Upper lobe of left lung (tissue), 4 donors: ENCODE measurements around the gene CDH11.

Source experiments
- CTCF ChIP-seq, 6 experiments: fragments of 450-650 bp in 4 of 6; fragments of 200-600 bp in 2 of 6; sonication (generic) in 2 of 6; IDR thresholded peaks; one replicate each; pipeline ENCODE4 v1.5.1; 2016 to 2019; ENCODE audit warnings: antibody characterized with exemption in 6 of 6
- EP300 ChIP-seq, 4 donors: sonication (generic); formaldehyde crosslinking; IDR thresholded peaks; one replicate each; pipeline ENCODE4 v1.5.1; 2017; ENCODE audit warnings: antibody characterized with exemption in 4 of 4, control low read depth in 2 of 4
- POLR2A ChIP-seq, 4 donors: fragments of 450-650 bp; IDR thresholded peaks; one replicate each; pipeline ENCODE4 v1.5.1; 2016 to 2017; ENCODE audit warnings: antibody characterized with exemption in 4 of 4, mild to moderate bottlenecking in 2 of 4
- POLR2AphosphoS5 ChIP-seq, 2 donors: sonication (generic); formaldehyde crosslinking; IDR thresholded peaks; one replicate each; pipeline ENCODE4 v1.5.1; 2017; ENCODE audit warnings: antibody characterized with exemption in 2 of 2

DNA sequence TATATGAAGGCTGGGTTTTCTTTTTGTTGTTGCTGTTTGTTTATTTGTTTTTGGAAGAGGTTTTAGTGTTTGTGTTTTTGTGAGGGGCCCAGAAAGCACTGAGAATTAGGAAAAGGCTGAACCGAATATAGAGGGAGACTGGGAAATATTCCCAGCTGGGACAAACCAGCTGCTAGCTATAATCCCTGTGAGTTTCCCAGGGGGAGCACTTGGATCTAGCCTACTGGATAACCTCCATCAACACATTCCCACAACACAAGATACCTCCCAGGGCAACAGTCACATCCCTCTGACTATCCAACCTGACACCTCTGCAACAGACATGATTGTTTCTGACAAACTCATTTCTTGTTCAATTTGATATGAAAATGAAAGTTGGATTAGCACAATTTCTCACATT is 16.7 kb downstream of the CDH11 start:
- TF ChIP-seq CTCF (IDR thresholded peaks at IDR 0.05), result no peak
- TF ChIP-seq POLR2AphosphoS5 (IDR thresholded peaks at IDR 0.05), result no peak
- no peak for TF ChIP-seq POLR2A (IDR thresholded peaks at IDR 0.05)
- no peak for TF ChIP-seq EP300 (IDR thresholded peaks at IDR 0.05)
